ENCODE data around the gene C1orf21.

C1orf21 gene

GRCh38 chr1:184637664-184638240 is 250.9 kb downstream of the C1orf21 start:
- no peak overlapping the region for H3K4me3 ChIP-seq (ENCODE audit: low read length)
- no peak for DNase-seq (ENCODE audit: low read depth)
- no peak for TF ChIP-seq CTCF (IDR thresholded peaks at IDR 0.05; ENCODE audit: insufficient read depth, low read depth, low read length, missing control alignments)

DNA sequence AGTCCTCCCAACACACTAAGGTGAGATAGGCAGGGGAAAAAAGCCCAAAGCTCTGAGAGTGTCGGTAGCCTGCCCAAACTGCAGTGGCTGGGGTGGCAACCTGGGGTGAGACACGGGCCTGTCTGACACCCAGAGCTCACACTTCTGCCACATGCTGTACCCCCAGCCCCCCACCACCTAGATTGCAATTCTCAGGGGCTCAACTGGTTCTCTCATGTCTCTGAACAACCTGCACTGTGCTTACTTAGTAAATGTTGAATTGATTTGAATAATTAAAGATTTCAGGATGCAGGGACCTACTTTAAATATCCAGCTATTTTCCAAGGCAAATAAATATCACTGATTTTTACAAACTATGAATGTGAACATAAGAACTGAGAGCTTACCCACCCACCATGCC is 252.4 kb downstream of the C1orf21 start:
- H3K4me3 ChIP-seq (ENCODE audit: low read length), result no peak overlapping the region
- no peak for TF ChIP-seq CTCF (IDR thresholded peaks at IDR 0.05; ENCODE audit: insufficient read depth, low read depth, low read length, missing control alignments)
- no peak for DNase-seq (ENCODE audit: low read depth)

GRCh38 chr1:184640505-184640904 is 253.7 kb downstream of the C1orf21 start:
- no peak for DNase-seq (ENCODE audit: low read depth)
- no peak overlapping the region for H3K4me3 ChIP-seq (ENCODE audit: low read length)
- no peak for TF ChIP-seq CTCF (IDR thresholded peaks at IDR 0.05; ENCODE audit: insufficient read depth, low read depth, low read length, missing control alignments)

GRCh38 chr1:184641894-184642293 is 255.1 kb downstream of the C1orf21 start:
- DNase-seq (ENCODE audit: low read depth), result no peak
- no peak for TF ChIP-seq CTCF (IDR thresholded peaks at IDR 0.05; ENCODE audit: insufficient read depth, low read depth, low read length, missing control alignments)
- H3K4me3 ChIP-seq (ENCODE audit: low read length), result no peak overlapping the region

DNA sequence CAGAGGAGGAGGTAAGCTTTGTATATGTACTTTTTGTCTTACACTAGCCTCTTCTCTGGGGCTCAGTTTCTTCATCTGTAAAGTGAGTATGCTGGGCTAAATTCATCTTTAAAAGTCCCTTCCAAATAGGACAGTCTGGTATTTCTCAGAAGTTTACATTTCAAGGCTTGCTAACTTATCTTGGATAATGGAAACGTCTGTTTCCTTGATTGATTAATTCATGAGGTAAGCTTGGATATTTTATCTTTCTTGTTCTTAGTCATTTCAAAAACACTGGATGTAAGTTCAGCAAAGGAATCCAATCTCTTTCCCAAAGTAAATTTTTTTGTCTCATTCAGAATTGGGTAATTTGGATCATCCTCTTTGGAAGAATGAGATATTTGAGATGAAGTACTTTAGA is 256.8 kb downstream of the C1orf21 start:
- H3K4me3 ChIP-seq (ENCODE audit: low read length), result no peak overlapping the region
- no peak for TF ChIP-seq CTCF (IDR thresholded peaks at IDR 0.05; ENCODE audit: insufficient read depth, low read depth, low read length, missing control alignments)
- DNase-seq (ENCODE audit: low read depth), result no peak

GRCh38 chr1:184644771-184645170 is 257.9 kb downstream of the C1orf21 start:
- no peak for TF ChIP-seq CTCF (IDR thresholded peaks at IDR 0.05; ENCODE audit: insufficient read depth, low read depth, low read length, missing control alignments)
- no peak for DNase-seq (ENCODE audit: low read depth)
- no peak overlapping the region for H3K4me3 ChIP-seq (ENCODE audit: low read length)

GRCh38 chr1:184646178-184646701 is 259.4 kb downstream of the C1orf21 start:
- DNase-seq (ENCODE audit: low read depth), result no peak
- H3K4me3 ChIP-seq (ENCODE audit: low read length), result no peak overlapping the region
- TF ChIP-seq CTCF (IDR thresholded peaks at IDR 0.05; ENCODE audit: insufficient read depth, low read depth, low read length, missing control alignments), result no peak
